ENCODE data around the gene SPECC1. TPM values are rescaled to one million over a fixed set of nuclear protein-coding genes. Genes with fewer than 3 reads are reported as not detected.

SPECC1 gene
- total RNA-seq, 6 donors from 2014 or later: 21.8 to 65.0 (median 33.9) TPM

GRCh38 chr17:20120836-20121235 is 111.7 kb downstream of the SPECC1 start:
- Histone ChIP-seq H3K4me3 (no peak overlapping the region), H3K27me3 (no peaks in the 10 kb centered on the region), H3K36me3 (no peaks in the 10 kb centered on the region), H3K9me3 (no peaks in the 10 kb centered on the region), H3K27ac (no peak overlapping the region), H3K4me1 (peaks cover 0 to 8% (median 3%) of the 10 kb centered on the region in 4 donors)
- DNase-seq: no peak
- TF ChIP-seq POLR2AphosphoS5 (IDR thresholded peaks at IDR 0.05) (no peak), POLR2A (IDR thresholded peaks at IDR 0.05) (no peak), CTCF (IDR thresholded peaks at IDR 0.05) (no peak), EP300 (IDR thresholded peaks at IDR 0.05) (no peak)
- no peak for ATAC-seq (ENCODE audit: low FRiP score in 2 of 2)
- 51 to 65% methylated on average over 3 of the region's 3 CpGs for WGBS, 2 donors

- Histone ChIP-seq H3K9me3 (no peaks in the 10 kb centered on the region), H3K4me3 (no peak overlapping the region), H3K36me3 (no peaks in the 10 kb centered on the region), H3K27ac (no peak overlapping the region), H3K27me3 (no peaks in the 10 kb centered on the region), H3K4me1 (peaks cover 0 to 8% (median 3%) of the 10 kb centered on the region in 4 donors)
- DNase-seq: peak in 1 of 2 donors; percentile 53
- ATAC-seq (ENCODE audit: low FRiP score in 2 of 2): peak; percentile 52 to 81
- 54 to 62% methylated on average over 11 of the region's 11 CpGs for WGBS, 2 donors
- TF ChIP-seq CTCF (IDR thresholded peaks at IDR 0.05) (peak; percentile 58 to 79 (median 76)), POLR2AphosphoS5 (IDR thresholded peaks at IDR 0.05) (no peak)
Observed at GRCh38 chr17:20121359-20122253, 112.4 kb downstream of the SPECC1 start.

GRCh38 chr17:20122254-20122879 is 113.2 kb downstream of the SPECC1 start:
- Histone ChIP-seq H3K4me1 (peaks cover 0 to 8% (median 3%) of the 10 kb centered on the region in 4 donors), H3K9me3 (no peaks in the 10 kb centered on the region), H3K36me3 (no peaks in the 10 kb centered on the region), H3K27ac (no peak overlapping the region), H3K27me3 (no peaks in the 10 kb centered on the region), H3K4me3 (no peak overlapping the region)
- DNase-seq: no peak
- ATAC-seq (ENCODE audit: low FRiP score in 2 of 2): peak in 1 of 2 donors; percentile 65
- WGBS, 2 donors: 69 to 71% methylated on average over 8 of the region's 8 CpGs
- TF ChIP-seq CTCF (IDR thresholded peaks at IDR 0.05): no peak
- no peak for TF ChIP-seq POLR2A (IDR thresholded peaks at IDR 0.05)
- no peak for TF ChIP-seq EP300 (IDR thresholded peaks at IDR 0.05)
- no peak for TF ChIP-seq POLR2AphosphoS5 (IDR thresholded peaks at IDR 0.05)

- ATAC-seq (ENCODE audit: low FRiP score in 2 of 2): no peak
Observed at GRCh38 chr17:20123209-20123608, 114.0 kb downstream of the SPECC1 start.

More at GRCh38 chr17:20123209-20123608, 114.0 kb downstream of the SPECC1 start:
- Histone ChIP-seq H3K36me3 (no peaks in the 10 kb centered on the region), H3K4me3 (no peak overlapping the region), H3K9me3 (no peaks in the 10 kb centered on the region), H3K27me3 (no peaks in the 10 kb centered on the region), H3K4me1 (peaks cover 0 to 8% (median 3%) of the 10 kb centered on the region in 4 donors), H3K27ac (no peak overlapping the region)
- TF ChIP-seq CTCF (IDR thresholded peaks at IDR 0.05) (no peak), POLR2A (IDR thresholded peaks at IDR 0.05) (no peak), EP300 (IDR thresholded peaks at IDR 0.05) (no peak), POLR2AphosphoS5 (IDR thresholded peaks at IDR 0.05) (no peak)
- no peak for DNase-seq
- WGBS, 2 donors: 42 to 66% methylated on average over 4 of the region's 4 CpGs
